A549 (cell line): Measurements from ENCODE around the gene DLX1.

ENCODE experiments used
- CHD4 ChIP-seq: fragments of 200-600 bp; sonication (generic); IDR thresholded peaks from 2 replicates; pipeline ENCODE4 v1.6.1; 2016; ENCODE audit warnings: antibody characterized with exemption, mild to moderate bottlenecking, borderline replicate concordance
- EP300 ChIP-seq, 2 experiments: fragments of >200 bp; sonication (Bioruptor Twin); formaldehyde crosslinking; IDR thresholded peaks; 2 replicates in 1 of 2; 3 replicates in 1 of 2; pipeline ENCODE4 v1.6.1; 2016 to 2017
- ESRRA ChIP-seq: fragments of 150-350 bp; IDR thresholded peaks from 2 replicates; pipeline ENCODE4 v1.6.1; 2014; ENCODE audit warnings: mild to moderate bottlenecking, low read length, borderline replicate concordance
- GATA3 ChIP-seq: IDR thresholded peaks from 2 replicates; pipeline ENCODE4 v1.6.1; 2012; ENCODE audit warnings: borderline replicate concordance
- HDAC2 ChIP-seq: fragments of 200-600 bp; sonication (generic); IDR thresholded peaks from 2 replicates; pipeline ENCODE4 v1.6.1; 2016
- NPAS2 ChIP-seq: fragments of 250-450 bp; sonication (Bioruptor Pico); IDR thresholded peaks from 2 replicates; pipeline ENCODE4 v1.8.0; 2022; ENCODE audit warnings: mild to moderate bottlenecking, moderate library complexity, borderline replicate concordance
- NR3C1 ChIP-seq: fragments of >200 bp; sonication (Bioruptor Twin); formaldehyde crosslinking; IDR thresholded peaks from 3 replicates; pipeline ENCODE4 v1.6.1; 2017
- POLR2A ChIP-seq: IDR thresholded peaks from 2 replicates; pipeline ENCODE4 v1.6.1; 2012; ENCODE audit warnings: mild to moderate bottlenecking, low read length
- RCOR1 ChIP-seq: fragments of 150-350 bp; IDR thresholded peaks from 2 replicates; pipeline ENCODE4 v1.6.1; 2014; ENCODE audit warnings: antibody characterized with exemption, low read length, low read depth
- TF ChIP-seq, protein P1 (sequence below): fragments of >200 bp; sonication (Bioruptor Twin); formaldehyde crosslinking; IDR thresholded peaks from 3 replicates; pipeline ENCODE4 v1.5.1; 2016
- TF ChIP-seq, protein P2 (sequence below): IDR thresholded peaks from 2 replicates; pipeline ENCODE4 v1.6.1; 2012; ENCODE audit warnings: low read depth, borderline replicate concordance
- TF ChIP-seq, protein P3 (sequence below): fragments of 450-650 bp; IDR thresholded peaks from 2 replicates; pipeline ENCODE4 v1.6.1; 2014; ENCODE audit warnings: antibody characterized with exemption

DNA sequence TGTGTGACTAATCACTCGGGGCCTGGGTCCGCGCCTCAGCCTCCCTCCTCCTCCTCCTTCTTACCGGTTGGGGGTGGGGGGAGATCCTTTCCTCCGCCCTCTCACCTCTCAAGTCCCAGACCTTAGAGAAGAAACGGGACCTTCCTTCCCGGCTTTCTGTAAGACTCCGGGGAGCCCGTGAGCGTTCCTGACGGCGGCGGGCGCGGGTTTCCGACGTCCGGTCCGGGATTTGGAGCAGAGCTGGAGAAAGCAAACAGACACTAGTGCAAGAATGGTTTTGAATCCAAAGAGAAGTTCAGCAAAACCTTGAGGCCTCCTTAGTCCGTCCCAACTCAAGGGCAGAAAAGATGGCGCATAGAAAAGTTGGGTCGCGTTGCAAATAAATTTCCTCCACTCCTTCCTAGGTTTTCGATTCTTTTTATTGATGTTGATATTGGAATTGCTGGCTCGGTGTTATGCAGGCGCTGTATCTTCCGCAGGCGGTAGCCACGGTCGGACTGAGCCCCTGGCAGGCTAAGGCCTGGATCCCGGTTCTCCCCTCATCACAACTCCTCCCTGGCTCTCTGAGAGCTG is 2.0 kb downstream of the DLX1 start:
- TF ChIP-seq NR3C1 (no peak), EP300 (IDR thresholded peaks at IDR 0.05) (no peak), CHD4 (no peak), POLR2A (no peak), NPAS2 (CRISPR knock-in tag) (no peak), RCOR1 (no peak), ESRRA (no peak), HDAC2 (no peak), GATA3 (no peak)
- TF ChIP-seq, protein P1, sequence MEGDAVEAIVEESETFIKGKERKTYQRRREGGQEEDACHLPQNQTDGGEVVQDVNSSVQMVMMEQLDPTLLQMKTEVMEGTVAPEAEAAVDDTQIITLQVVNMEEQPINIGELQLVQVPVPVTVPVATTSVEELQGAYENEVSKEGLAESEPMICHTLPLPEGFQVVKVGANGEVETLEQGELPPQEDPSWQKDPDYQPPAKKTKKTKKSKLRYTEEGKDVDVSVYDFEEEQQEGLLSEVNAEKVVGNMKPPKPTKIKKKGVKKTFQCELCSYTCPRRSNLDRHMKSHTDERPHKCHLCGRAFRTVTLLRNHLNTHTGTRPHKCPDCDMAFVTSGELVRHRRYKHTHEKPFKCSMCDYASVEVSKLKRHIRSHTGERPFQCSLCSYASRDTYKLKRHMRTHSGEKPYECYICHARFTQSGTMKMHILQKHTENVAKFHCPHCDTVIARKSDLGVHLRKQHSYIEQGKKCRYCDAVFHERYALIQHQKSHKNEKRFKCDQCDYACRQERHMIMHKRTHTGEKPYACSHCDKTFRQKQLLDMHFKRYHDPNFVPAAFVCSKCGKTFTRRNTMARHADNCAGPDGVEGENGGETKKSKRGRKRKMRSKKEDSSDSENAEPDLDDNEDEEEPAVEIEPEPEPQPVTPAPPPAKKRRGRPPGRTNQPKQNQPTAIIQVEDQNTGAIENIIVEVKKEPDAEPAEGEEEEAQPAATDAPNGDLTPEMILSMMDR, result no peak
- TF ChIP-seq, protein P2, sequence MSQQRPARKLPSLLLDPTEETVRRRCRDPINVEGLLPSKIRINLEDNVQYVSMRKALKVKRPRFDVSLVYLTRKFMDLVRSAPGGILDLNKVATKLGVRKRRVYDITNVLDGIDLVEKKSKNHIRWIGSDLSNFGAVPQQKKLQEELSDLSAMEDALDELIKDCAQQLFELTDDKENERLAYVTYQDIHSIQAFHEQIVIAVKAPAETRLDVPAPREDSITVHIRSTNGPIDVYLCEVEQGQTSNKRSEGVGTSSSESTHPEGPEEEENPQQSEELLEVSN, result no peak
- TF ChIP-seq, protein P3, sequence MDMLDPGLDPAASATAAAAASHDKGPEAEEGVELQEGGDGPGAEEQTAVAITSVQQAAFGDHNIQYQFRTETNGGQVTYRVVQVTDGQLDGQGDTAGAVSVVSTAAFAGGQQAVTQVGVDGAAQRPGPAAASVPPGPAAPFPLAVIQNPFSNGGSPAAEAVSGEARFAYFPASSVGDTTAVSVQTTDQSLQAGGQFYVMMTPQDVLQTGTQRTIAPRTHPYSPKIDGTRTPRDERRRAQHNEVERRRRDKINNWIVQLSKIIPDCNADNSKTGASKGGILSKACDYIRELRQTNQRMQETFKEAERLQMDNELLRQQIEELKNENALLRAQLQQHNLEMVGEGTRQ, result no peak
